ENCODE results near the gene EGLN1.

- TF ChIP-seq GATA2 (IDR thresholded peaks at IDR 0.05; ENCODE audit: low read depth, low read length) (no peak), GATA3 (IDR thresholded peaks at IDR 0.05; ENCODE audit: low read depth, low read length) (no peak)
Observed at GRCh38 chr1:231401478-231401877, 20.6 kb downstream of the EGLN1 start.

Data from SH-SY5Y (cell line).